ENCODE results near the gene ERC2.

The ERC2 gene

DNA sequence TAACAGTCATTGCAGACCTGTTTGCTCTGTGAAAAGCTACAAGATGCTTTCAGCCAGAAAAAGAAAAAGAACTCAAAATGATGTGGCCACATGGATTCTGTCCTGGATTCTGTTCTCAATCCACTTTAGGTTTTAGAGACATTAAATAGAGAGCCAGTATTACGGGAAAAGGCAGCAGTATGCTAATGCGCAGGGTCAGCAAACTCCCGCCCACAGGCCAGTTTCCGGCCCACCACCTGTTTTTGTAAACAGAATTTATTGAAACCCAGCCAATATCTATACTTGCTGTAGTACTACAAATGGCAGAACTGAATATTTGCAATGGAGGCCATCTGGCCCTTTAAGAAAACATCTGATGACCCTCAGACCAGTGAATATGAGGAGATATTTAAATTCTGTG, 416.1 kb downstream of the ERC2 start:
- Histone ChIP-seq H3K4me1 (ENCODE audit: insufficient read depth, low read length, poor library complexity, severe bottlenecking) (no peaks in the 10 kb centered on the region), H3K36me3 (ENCODE audit: insufficient read depth, low read length) (no peaks in the 10 kb centered on the region), H3K4me2 (ENCODE audit: low read depth, low read length, poor library complexity, severe bottlenecking) (no peak overlapping the region), H3K27me3 (ENCODE audit: insufficient read depth, low read length, poor library complexity, severe bottlenecking) (no peaks in the 10 kb centered on the region), H4K20me1 (ENCODE audit: insufficient read depth, low read length, poor library complexity, severe bottlenecking) (no peaks in the 10 kb centered on the region), H3K9me2 (replicated peaks; ENCODE audit: low read depth, low read length) (no peaks in the 10 kb centered on the region), H3F3A (ENCODE audit: low read depth) (no peaks in the 10 kb centered on the region), H2AFZ (ENCODE audit: low read length) (no peak overlapping the region), H3K79me2 (ENCODE audit: insufficient read depth, low read length) (no peaks in the 10 kb centered on the region), H3K9ac (ENCODE audit: low read depth, low read length, poor library complexity, severe bottlenecking) (no peak overlapping the region), H3K9me3 (ENCODE audit: insufficient read depth, low read depth, low read length) (no peaks in the 10 kb centered on the region), H3K4me3 (ENCODE audit: low read length, poor library complexity, severe bottlenecking) (no peak overlapping the region)
- TF ChIP-seq EZH2phosphoT487 (IDR thresholded peaks at IDR 0.05; ENCODE audit: borderline replicate concordance), result no peak
- TF ChIP-seq, protein P1, sequence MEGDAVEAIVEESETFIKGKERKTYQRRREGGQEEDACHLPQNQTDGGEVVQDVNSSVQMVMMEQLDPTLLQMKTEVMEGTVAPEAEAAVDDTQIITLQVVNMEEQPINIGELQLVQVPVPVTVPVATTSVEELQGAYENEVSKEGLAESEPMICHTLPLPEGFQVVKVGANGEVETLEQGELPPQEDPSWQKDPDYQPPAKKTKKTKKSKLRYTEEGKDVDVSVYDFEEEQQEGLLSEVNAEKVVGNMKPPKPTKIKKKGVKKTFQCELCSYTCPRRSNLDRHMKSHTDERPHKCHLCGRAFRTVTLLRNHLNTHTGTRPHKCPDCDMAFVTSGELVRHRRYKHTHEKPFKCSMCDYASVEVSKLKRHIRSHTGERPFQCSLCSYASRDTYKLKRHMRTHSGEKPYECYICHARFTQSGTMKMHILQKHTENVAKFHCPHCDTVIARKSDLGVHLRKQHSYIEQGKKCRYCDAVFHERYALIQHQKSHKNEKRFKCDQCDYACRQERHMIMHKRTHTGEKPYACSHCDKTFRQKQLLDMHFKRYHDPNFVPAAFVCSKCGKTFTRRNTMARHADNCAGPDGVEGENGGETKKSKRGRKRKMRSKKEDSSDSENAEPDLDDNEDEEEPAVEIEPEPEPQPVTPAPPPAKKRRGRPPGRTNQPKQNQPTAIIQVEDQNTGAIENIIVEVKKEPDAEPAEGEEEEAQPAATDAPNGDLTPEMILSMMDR (conservative IDR thresholded peaks at IDR 0.05; ENCODE audit: low read length), result no peak

DNA sequence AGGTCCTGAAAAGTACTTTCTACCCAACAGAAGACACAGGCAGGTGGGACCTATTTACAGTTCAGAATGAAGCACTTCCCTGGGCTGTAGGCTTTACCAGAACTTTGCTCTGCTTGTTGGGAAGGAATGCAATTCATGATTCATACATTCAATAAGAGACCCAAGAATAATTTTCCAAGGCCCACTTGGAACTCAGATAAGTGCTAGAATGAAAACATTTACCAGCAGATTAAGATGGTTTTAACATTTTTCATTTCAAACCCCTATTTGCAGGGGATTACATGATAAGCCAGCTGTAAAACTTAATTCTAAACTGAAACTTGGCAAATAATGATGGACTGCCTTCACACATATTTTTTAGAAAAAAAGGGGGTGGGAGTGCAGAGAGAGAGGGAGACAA, 417.2 kb downstream of the ERC2 start:
- no peak for TF ChIP-seq EZH2phosphoT487 (IDR thresholded peaks at IDR 0.05; ENCODE audit: borderline replicate concordance)
- TF ChIP-seq, protein P1 (conservative IDR thresholded peaks at IDR 0.05; ENCODE audit: low read length), result no peak
- Histone ChIP-seq H3K4me1 (ENCODE audit: insufficient read depth, low read length, poor library complexity, severe bottlenecking) (no peaks in the 10 kb centered on the region), H3K4me3 (ENCODE audit: low read length, poor library complexity, severe bottlenecking) (no peak overlapping the region)

DNA sequence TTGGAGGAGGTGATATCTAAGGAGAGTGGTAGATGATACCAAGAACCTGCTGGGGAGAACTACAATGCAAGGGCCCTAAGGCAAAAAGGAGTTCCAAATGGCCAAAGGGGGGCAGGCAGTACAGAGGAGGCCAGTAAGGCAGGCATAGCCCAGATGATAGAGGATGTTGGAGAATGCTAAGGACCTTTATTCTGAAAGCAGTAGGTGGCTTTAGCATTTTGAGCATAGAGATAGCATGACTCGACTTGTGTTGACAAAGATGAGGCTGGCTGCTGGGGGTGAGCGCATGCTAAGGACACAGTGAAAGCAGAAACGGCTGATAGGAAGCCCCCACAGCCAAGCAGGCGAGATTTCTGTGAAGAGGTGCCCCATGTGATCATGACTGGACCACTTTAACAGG, 419.3 kb downstream of the ERC2 start:
- no peak for TF ChIP-seq EZH2phosphoT487 (IDR thresholded peaks at IDR 0.05; ENCODE audit: borderline replicate concordance)
- TF ChIP-seq, protein P1 (conservative IDR thresholded peaks at IDR 0.05; ENCODE audit: low read length), result no peak
- no peak overlapping the region for H3K9ac ChIP-seq (ENCODE audit: low read depth, low read length, poor library complexity, severe bottlenecking)
- no peaks in the 10 kb centered on the region for H3F3A ChIP-seq (ENCODE audit: low read depth)

More for the DNA sequence above, 417.2 kb downstream of the ERC2 start:
- Histone ChIP-seq H3K79me2 (ENCODE audit: insufficient read depth, low read length) (no peaks in the 10 kb centered on the region), H3K27me3 (ENCODE audit: insufficient read depth, low read length, poor library complexity, severe bottlenecking) (no peaks in the 10 kb centered on the region), H3K4me2 (ENCODE audit: low read depth, low read length, poor library complexity, severe bottlenecking) (no peak overlapping the region), H3F3A (ENCODE audit: low read depth) (no peaks in the 10 kb centered on the region), H3K9me2 (replicated peaks; ENCODE audit: low read depth, low read length) (no peaks in the 10 kb centered on the region), H3K36me3 (ENCODE audit: insufficient read depth, low read length) (no peaks in the 10 kb centered on the region), H3K9me3 (ENCODE audit: insufficient read depth, low read depth, low read length) (no peaks in the 10 kb centered on the region), H3K9ac (ENCODE audit: low read depth, low read length, poor library complexity, severe bottlenecking) (no peak overlapping the region), H4K20me1 (ENCODE audit: insufficient read depth, low read length, poor library complexity, severe bottlenecking) (no peaks in the 10 kb centered on the region), H2AFZ (ENCODE audit: low read length) (no peak overlapping the region)

More for the DNA sequence above, 419.3 kb downstream of the ERC2 start:
- no peaks in the 10 kb centered on the region for H3K27me3 ChIP-seq (ENCODE audit: insufficient read depth, low read length, poor library complexity, severe bottlenecking)
- H3K4me2 ChIP-seq (ENCODE audit: low read depth, low read length, poor library complexity, severe bottlenecking), result no peak overlapping the region
- H3K79me2 ChIP-seq (ENCODE audit: insufficient read depth, low read length), result no peaks in the 10 kb centered on the region
- no peaks in the 10 kb centered on the region for H3K9me2 ChIP-seq (replicated peaks; ENCODE audit: low read depth, low read length)
- H3K9me3 ChIP-seq (ENCODE audit: insufficient read depth, low read depth, low read length), result no peaks in the 10 kb centered on the region
- no peaks in the 10 kb centered on the region for H4K20me1 ChIP-seq (ENCODE audit: insufficient read depth, low read length, poor library complexity, severe bottlenecking)
- no peak overlapping the region for H3K4me3 ChIP-seq (ENCODE audit: low read length, poor library complexity, severe bottlenecking)
- no peaks in the 10 kb centered on the region for H3K4me1 ChIP-seq (ENCODE audit: insufficient read depth, low read length, poor library complexity, severe bottlenecking)
- no peaks in the 10 kb centered on the region for H3K36me3 ChIP-seq (ENCODE audit: insufficient read depth, low read length)
- no peak overlapping the region for H2AFZ ChIP-seq (ENCODE audit: low read length)
